HG02973 (cell line): ENCODE results near the gene CTCFL.
"Not testable (repeated sequence)": the region's sequence is repeated elsewhere in the genome, so short reads cannot be mapped to it uniquely, and the experiment has no call there.

ENCODE experiments used
- ATAC-seq: cut with Tn5 transposase; IDR thresholded peaks from one replicate; pipeline ENCODE4 v1.9.1; 2021; ENCODE audit warnings: moderate library complexity; ENCODE audit not compliant: unreplicated experiment

The CTCFL gene

GRCh38 chr20:57483287-57484050, 41.5 kb downstream of the CTCFL start:
- no peak for ATAC-seq

GRCh38 chr20:57482796-57483195, 42.1 kb downstream of the CTCFL start:
- ATAC-seq: no peak

- no peak for ATAC-seq
These were observed 42.8 kb downstream of the CTCFL start for GRCh38 chr20:57482148-57482547.

GRCh38 chr20:57481281-57481711, 43.6 kb downstream of the CTCFL start:
- ATAC-seq: peak; percentile 22

- ATAC-seq: peak; percentile 39
These were observed 44.3 kb downstream of the CTCFL start for GRCh38 chr20:57480444-57481160.

GRCh38 chr20:57479196-57479595, 45.7 kb downstream of the CTCFL start:
- ATAC-seq: no peak

- ATAC-seq: no peak
These were observed 46.8 kb downstream of the CTCFL start for GRCh38 chr20:57478176-57478575.

- no peak for ATAC-seq
These were observed 48.1 kb downstream of the CTCFL start for GRCh38 chr20:57476641-57477461.

GRCh38 chr20:57476084-57476526, 48.8 kb downstream of the CTCFL start:
- peak; percentile 38 for ATAC-seq

GRCh38 chr20:57475388-57476083, 49.4 kb downstream of the CTCFL start:
- no peak for ATAC-seq

GRCh38 chr20:57474816-57475215, 50.1 kb downstream of the CTCFL start:
- no peak for ATAC-seq

GRCh38 chr20:57474205-57474604, 50.7 kb downstream of the CTCFL start:
- ATAC-seq: no peak

- ATAC-seq: peak; percentile 59
These were observed 51.5 kb downstream of the CTCFL start for GRCh38 chr20:57473246-57474048.

- ATAC-seq: not testable (repeated sequence)
These were observed 52.5 kb downstream of the CTCFL start for GRCh38 chr20:57472474-57472873.

- no peak for ATAC-seq
These were observed 53.2 kb downstream of the CTCFL start for GRCh38 chr20:57471496-57472372.

- ATAC-seq: no peak
These were observed 54.1 kb downstream of the CTCFL start for GRCh38 chr20:57470666-57471495.

GRCh38 chr20:57470212-57470522, 54.8 kb downstream of the CTCFL start:
- no peak for ATAC-seq
